Right renal pelvis (tissue), 4 donors: Measurements from ENCODE around the gene OVOL1. TPM values are rescaled to one million over a fixed set of nuclear protein-coding genes. Genes with fewer than 3 reads are reported as not detected.

Experiments
- polyA plus RNA-seq, 4 donors: library from polyadenylated mRNA; unstranded; fragments of 120-200 nt; gene quantifications; one replicate each; pipeline ENCODE4 v1.2.1, GENCODE V29; 2013; ENCODE audit not compliant: insufficient read length in 4 of 4

OVOL1 gene
- polyA plus RNA-seq, 4 donors: 11.1 to 13.7 (median 12.2) TPM

Other genes with a start within 250 kb of the OVOL1 start
- gene LTBP3, start 228.7 kb upstream of the OVOL1 start, polyA plus RNA-seq: 100 to 1,000 TPM in 3 of 4 donors, 10 to 100 TPM in 1; 96.6 to 137 (median 122) TPM
- gene ZNRD2, start 216.6 kb upstream of the OVOL1 start, polyA plus RNA-seq: 10 to 100 TPM; 53.3 to 69.1 (median 55.6) TPM
- 10 to 100 TPM; 20.6 to 31.9 (median 25.2) TPM for gene FAM89B, start 214.5 kb upstream of the OVOL1 start, polyA plus RNA-seq
- 10 to 100 TPM; 11.5 to 14.2 (median 12.8) TPM for gene EHBP1L1, start 211.0 kb upstream of the OVOL1 start, polyA plus RNA-seq
- under 1 TPM in 3 of 4 donors, not detected in 1; 0.12 to 0.61 (median 0.26) TPM for gene KCNK7, start 191.3 kb upstream of the OVOL1 start, polyA plus RNA-seq
- gene MAP3K11, start 172.8 kb upstream of the OVOL1 start, polyA plus RNA-seq: 10 to 100 TPM; 38.0 to 51.8 (median 41.0) TPM
- gene PCNX3, start 171.3 kb upstream of the OVOL1 start, polyA plus RNA-seq: 10 to 100 TPM; 24.5 to 38.7 (median 26.3) TPM
- 10 to 100 TPM; 26.9 to 40.3 (median 30.2) TPM for gene SIPA1, start 149.0 kb upstream of the OVOL1 start, polyA plus RNA-seq
- 10 to 100 TPM; 50.3 to 59.1 (median 54.5) TPM for gene RELA, start 124.1 kb upstream of the OVOL1 start, polyA plus RNA-seq
- gene KAT5, start 74.8 kb upstream of the OVOL1 start, polyA plus RNA-seq: 10 to 100 TPM; 68.9 to 74.1 (median 71.6) TPM
- gene RNASEH2C, start 66.3 kb upstream of the OVOL1 start, polyA plus RNA-seq: 10 to 100 TPM; 34.0 to 52.9 (median 40.1) TPM
- 1 to 10 TPM; 6.0 to 9.5 (median 6.4) TPM for gene AP5B1, start 6.1 kb upstream of the OVOL1 start, polyA plus RNA-seq
- 1 to 10 TPM; 1.4 to 3.5 (median 2.6) TPM for gene SNX32, start 46.9 kb downstream of the OVOL1 start, polyA plus RNA-seq
- gene CFL1, start 71.1 kb downstream of the OVOL1 start, polyA plus RNA-seq: 100 to 1,000 TPM; 733 to 795 (median 777) TPM
- gene MUS81, start 73.4 kb downstream of the OVOL1 start, polyA plus RNA-seq: 10 to 100 TPM; 46.6 to 56.8 (median 49.3) TPM
- gene EFEMP2, start 85.7 kb downstream of the OVOL1 start, polyA plus RNA-seq: 100 to 1,000 TPM in 2 of 4 donors, 10 to 100 TPM in 2; 94.9 to 134 (median 107) TPM
- gene CTSW, start 92.8 kb downstream of the OVOL1 start, polyA plus RNA-seq: 1 to 10 TPM in 2 of 4 donors, under 1 TPM in 2; 0.65 to 1.8 (median 0.92) TPM
- gene FIBP, start 101.4 kb downstream of the OVOL1 start, polyA plus RNA-seq: 100 to 1,000 TPM in 2 of 4 donors, 10 to 100 TPM in 2; 90.9 to 107 (median 100) TPM
- 10 to 100 TPM in 1 of 4 donors, 1 to 10 TPM in 3; 7.9 to 16.9 (median 8.9) TPM for gene CCDC85B, start 103.6 kb downstream of the OVOL1 start, polyA plus RNA-seq
- gene FOSL1, start 113.3 kb downstream of the OVOL1 start, polyA plus RNA-seq: under 1 TPM; 0.17 to 0.28 (median 0.21) TPM
- 10 to 100 TPM; 37.3 to 46.8 (median 42.2) TPM for gene C11orf68, start 132.0 kb downstream of the OVOL1 start, polyA plus RNA-seq
- 100 to 1,000 TPM in 1 of 4 donors, 10 to 100 TPM in 3; 70.0 to 113 (median 76.4) TPM for gene DRAP1, start 132.4 kb downstream of the OVOL1 start, polyA plus RNA-seq
- gene TSGA10IP, start 158.4 kb downstream of the OVOL1 start, polyA plus RNA-seq: under 1 TPM in 3 of 4 donors, not detected in 1; 0.14 to 0.30 (median 0.18) TPM
- 10 to 100 TPM; 45.9 to 57.4 (median 50.3) TPM for gene SART1, start 174.7 kb downstream of the OVOL1 start, polyA plus RNA-seq
- gene EIF1AD, start 215.1 kb downstream of the OVOL1 start, polyA plus RNA-seq: 10 to 100 TPM; 26.6 to 30.8 (median 28.4) TPM
- gene BANF1, start 215.4 kb downstream of the OVOL1 start, polyA plus RNA-seq: 100 to 1,000 TPM; 248 to 308 (median 286) TPM
- not detected for gene CST6, start 224.9 kb downstream of the OVOL1 start, polyA plus RNA-seq
- gene CATSPER1, start 239.4 kb downstream of the OVOL1 start, polyA plus RNA-seq: under 1 TPM in 1 of 4 donors, not detected in 3; 0.01 TPM